ENCODE results near the gene SEMA3B.

DNA sequence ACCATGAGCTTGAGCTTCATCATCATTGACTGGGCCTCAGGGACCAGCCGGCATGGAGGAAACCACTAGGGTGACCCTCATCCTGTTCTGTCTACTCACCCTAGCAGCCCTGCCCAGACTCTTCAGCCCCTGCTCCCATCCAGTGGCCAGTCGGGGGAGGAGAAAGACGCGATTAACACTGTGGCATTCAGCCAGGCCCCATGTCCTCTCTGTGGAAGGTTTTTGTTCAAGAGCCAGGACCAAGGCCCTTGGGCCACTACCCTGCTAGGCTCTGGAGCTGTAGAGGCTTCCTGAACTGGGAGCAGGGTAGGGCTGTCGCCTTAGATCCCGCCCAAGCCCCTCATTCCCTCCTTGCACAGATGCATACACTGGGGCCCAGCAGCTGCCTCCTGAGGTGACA, 48.8 kb upstream of the SEMA3B start:
- TF ChIP-seq, protein P1, sequence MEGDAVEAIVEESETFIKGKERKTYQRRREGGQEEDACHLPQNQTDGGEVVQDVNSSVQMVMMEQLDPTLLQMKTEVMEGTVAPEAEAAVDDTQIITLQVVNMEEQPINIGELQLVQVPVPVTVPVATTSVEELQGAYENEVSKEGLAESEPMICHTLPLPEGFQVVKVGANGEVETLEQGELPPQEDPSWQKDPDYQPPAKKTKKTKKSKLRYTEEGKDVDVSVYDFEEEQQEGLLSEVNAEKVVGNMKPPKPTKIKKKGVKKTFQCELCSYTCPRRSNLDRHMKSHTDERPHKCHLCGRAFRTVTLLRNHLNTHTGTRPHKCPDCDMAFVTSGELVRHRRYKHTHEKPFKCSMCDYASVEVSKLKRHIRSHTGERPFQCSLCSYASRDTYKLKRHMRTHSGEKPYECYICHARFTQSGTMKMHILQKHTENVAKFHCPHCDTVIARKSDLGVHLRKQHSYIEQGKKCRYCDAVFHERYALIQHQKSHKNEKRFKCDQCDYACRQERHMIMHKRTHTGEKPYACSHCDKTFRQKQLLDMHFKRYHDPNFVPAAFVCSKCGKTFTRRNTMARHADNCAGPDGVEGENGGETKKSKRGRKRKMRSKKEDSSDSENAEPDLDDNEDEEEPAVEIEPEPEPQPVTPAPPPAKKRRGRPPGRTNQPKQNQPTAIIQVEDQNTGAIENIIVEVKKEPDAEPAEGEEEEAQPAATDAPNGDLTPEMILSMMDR (optimal IDR thresholded peaks at IDR 0.05 in 1 of 3, IDR thresholded peaks at IDR 0.05 in 1 of 3, conservative IDR thresholded peaks at IDR 0.05 in 1 of 3; ENCODE audit: extremely low read depth in 1 of 3, insufficient read depth in 2 of 3, low read length in 3 of 3), result no peak
- TF ChIP-seq EZH2 (IDR thresholded peaks at IDR 0.05; ENCODE audit: low read length), result no peak

Data from keratinocyte (primary cell).